Measurements from ENCODE around the gene NFIL3. TPM values are rescaled to one million over a fixed set of nuclear protein-coding genes. Genes with fewer than 3 reads are reported as not detected.

The NFIL3 gene
- polyA plus RNA-seq, 1 donor from 2014 or later, result 31.6 TPM

- Histone ChIP-seq H3K9ac (ENCODE audit: low read length) (no peak overlapping the region), H3K27ac (ENCODE audit: low read length) (no peak overlapping the region), H3K79me2 (replicated peaks; ENCODE audit: insufficient read depth, low read length) (peaks cover 65% of the 10 kb centered on the region), H3K4me2 (ENCODE audit: low read length) (no peak overlapping the region), H3K9me3 (ENCODE audit: low read length) (no peaks in the 10 kb centered on the region), H4K20me1 (ENCODE audit: insufficient read depth) (no peaks in the 10 kb centered on the region), H3K27me3 (ENCODE audit: insufficient read depth, low read depth, low read length) (no peaks in the 10 kb centered on the region), H2AFZ (ENCODE audit: low read depth, low read length) (no peak overlapping the region), H3K36me3 (ENCODE audit: insufficient read depth, low read length) (no peaks in the 10 kb centered on the region), H3K9me2 (ENCODE audit: insufficient read depth, low read length) (no peaks in the 10 kb centered on the region), H3K4me3 (ENCODE audit: low read length) (no peak overlapping the region), H3F3A (ENCODE audit: insufficient read depth, low read length, poor library complexity, severe bottlenecking) (peaks cover 6% of the 10 kb centered on the region)
- no peak for TF ChIP-seq TAF1 (IDR thresholded peaks at IDR 0.05; ENCODE audit: low read depth)
- TF ChIP-seq SMC3 (conservative IDR thresholded peaks at IDR 0.05; ENCODE audit: poor library complexity), result no peak
- no peak for TF ChIP-seq EP300 (conservative IDR thresholded peaks at IDR 0.05; ENCODE audit: poor library complexity, severe bottlenecking)
- TF ChIP-seq MXI1 (conservative IDR thresholded peaks at IDR 0.05; ENCODE audit: poor library complexity, severe bottlenecking), result no peak
- no peak for TF ChIP-seq CTCF (IDR thresholded peaks at IDR 0.05; ENCODE audit: poor library complexity, severe bottlenecking)
- no peak for TF ChIP-seq EZH2 (IDR thresholded peaks at IDR 0.05; ENCODE audit: borderline replicate concordance, insufficient read depth, low read length, poor library complexity, severe bottlenecking)
- no peak for TF ChIP-seq RAD21 (conservative IDR thresholded peaks at IDR 0.05)
- no peak for TF ChIP-seq REST (IDR thresholded peaks at IDR 0.05; ENCODE audit: borderline replicate concordance)
- no peak for TF ChIP-seq POLR2AphosphoS5 (IDR thresholded peaks at IDR 0.05)
Observed at GRCh38 chr9:91417602-91418214, 5.9 kb downstream of the NFIL3 start.

GRCh38 chr9:91416096-91416712 is 7.4 kb downstream of the NFIL3 start:
- no peak overlapping the region for H3K9ac ChIP-seq (ENCODE audit: low read length)
- H3K9me3 ChIP-seq (ENCODE audit: low read length), result no peaks in the 10 kb centered on the region
- H3K79me2 ChIP-seq (replicated peaks; ENCODE audit: insufficient read depth, low read length), result peaks cover 57% of the 10 kb centered on the region
- H3K27ac ChIP-seq (ENCODE audit: low read length), result no peak overlapping the region
- TF ChIP-seq RAD21 (conservative IDR thresholded peaks at IDR 0.05), result no peak
- TF ChIP-seq EP300 (conservative IDR thresholded peaks at IDR 0.05; ENCODE audit: poor library complexity, severe bottlenecking), result no peak
- TF ChIP-seq SMC3 (conservative IDR thresholded peaks at IDR 0.05; ENCODE audit: poor library complexity), result no peak
- no peak for TF ChIP-seq EZH2 (IDR thresholded peaks at IDR 0.05; ENCODE audit: borderline replicate concordance, insufficient read depth, low read length, poor library complexity, severe bottlenecking)
- TF ChIP-seq REST (IDR thresholded peaks at IDR 0.05; ENCODE audit: borderline replicate concordance), result no peak
- no peak for TF ChIP-seq POLR2AphosphoS5 (IDR thresholded peaks at IDR 0.05)
- TF ChIP-seq MXI1 (conservative IDR thresholded peaks at IDR 0.05; ENCODE audit: poor library complexity, severe bottlenecking), result no peak
- TF ChIP-seq CTCF (IDR thresholded peaks at IDR 0.05; ENCODE audit: poor library complexity, severe bottlenecking), result no peak
- TF ChIP-seq TAF1 (IDR thresholded peaks at IDR 0.05; ENCODE audit: low read depth), result no peak
- no peaks in the 10 kb centered on the region for H3F3A ChIP-seq (ENCODE audit: insufficient read depth, low read length, poor library complexity, severe bottlenecking)
- H3K36me3 ChIP-seq (ENCODE audit: insufficient read depth, low read length), result no peaks in the 10 kb centered on the region
- H4K20me1 ChIP-seq (ENCODE audit: insufficient read depth), result no peaks in the 10 kb centered on the region
- no peak overlapping the region for H3K4me3 ChIP-seq (ENCODE audit: low read length)
- H3K4me2 ChIP-seq (ENCODE audit: low read length), result no peak overlapping the region
- H2AFZ ChIP-seq (ENCODE audit: low read depth, low read length), result no peak overlapping the region
- H3K9me2 ChIP-seq (ENCODE audit: insufficient read depth, low read length), result no peaks in the 10 kb centered on the region
- no peaks in the 10 kb centered on the region for H3K27me3 ChIP-seq (ENCODE audit: insufficient read depth, low read depth, low read length)
